HG03108 (cell line): Measurements from ENCODE around the gene WDR33.
A peak's percentile ranks its signal among the peaks of the same experiment; 100 is the strongest.

Source experiments
- ATAC-seq: cut with Tn5 transposase; IDR thresholded peaks from one replicate; pipeline ENCODE4 v1.9.1; 2021; ENCODE audit warnings: moderate library complexity; ENCODE audit not compliant: unreplicated experiment

Gene WDR33

DNA sequence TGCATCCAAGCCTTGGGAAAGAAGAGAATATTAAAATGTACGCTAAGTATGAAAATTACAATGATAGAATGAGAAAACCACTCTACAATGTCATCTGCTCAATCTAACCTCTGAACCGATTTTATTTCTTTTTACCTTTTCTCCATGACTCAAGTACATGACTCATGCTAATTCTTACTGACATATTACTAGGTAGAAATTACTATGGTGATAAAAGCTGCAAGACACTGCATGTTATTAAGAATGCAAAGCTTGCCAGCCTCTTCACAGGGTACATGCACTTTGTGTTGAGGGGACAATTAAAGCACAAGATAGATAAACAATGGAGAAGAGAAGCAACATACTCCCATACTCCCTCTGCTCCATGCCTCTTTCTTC lies 89.0 kb downstream of the WDR33 start:
- no peak for ATAC-seq

DNA sequence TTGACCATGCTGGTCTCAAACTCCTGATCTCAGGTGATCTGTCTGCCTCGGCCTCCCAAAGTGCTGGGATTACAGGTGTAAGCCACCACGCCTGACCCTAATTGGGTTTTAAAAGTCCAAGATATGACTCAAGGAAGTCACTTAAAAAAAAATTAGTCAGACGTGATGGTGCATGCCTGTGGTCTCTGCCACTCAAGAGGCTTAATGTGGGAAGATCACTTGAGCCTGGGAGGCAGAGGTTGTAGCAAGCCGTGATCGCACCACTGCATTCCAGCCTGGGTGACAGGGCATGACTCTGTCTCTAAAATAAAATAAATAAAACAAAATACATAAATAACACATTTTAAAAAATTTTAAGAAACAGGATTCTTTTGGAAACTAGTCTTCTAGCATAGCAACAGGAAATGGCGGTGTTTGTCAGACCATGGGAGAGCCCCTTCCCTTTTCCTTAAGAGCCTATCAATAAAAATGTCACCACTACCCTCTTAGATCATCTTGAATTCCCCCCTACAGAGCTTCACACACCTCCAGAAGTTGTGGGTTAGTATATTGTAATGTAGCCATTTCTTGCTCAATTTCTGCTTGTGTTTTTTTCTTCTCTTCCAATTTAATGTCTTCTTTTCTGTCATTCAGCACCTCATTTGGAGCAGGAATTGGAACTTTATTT lies 89.5 kb downstream of the WDR33 start:
- ATAC-seq, result no peak

DNA sequence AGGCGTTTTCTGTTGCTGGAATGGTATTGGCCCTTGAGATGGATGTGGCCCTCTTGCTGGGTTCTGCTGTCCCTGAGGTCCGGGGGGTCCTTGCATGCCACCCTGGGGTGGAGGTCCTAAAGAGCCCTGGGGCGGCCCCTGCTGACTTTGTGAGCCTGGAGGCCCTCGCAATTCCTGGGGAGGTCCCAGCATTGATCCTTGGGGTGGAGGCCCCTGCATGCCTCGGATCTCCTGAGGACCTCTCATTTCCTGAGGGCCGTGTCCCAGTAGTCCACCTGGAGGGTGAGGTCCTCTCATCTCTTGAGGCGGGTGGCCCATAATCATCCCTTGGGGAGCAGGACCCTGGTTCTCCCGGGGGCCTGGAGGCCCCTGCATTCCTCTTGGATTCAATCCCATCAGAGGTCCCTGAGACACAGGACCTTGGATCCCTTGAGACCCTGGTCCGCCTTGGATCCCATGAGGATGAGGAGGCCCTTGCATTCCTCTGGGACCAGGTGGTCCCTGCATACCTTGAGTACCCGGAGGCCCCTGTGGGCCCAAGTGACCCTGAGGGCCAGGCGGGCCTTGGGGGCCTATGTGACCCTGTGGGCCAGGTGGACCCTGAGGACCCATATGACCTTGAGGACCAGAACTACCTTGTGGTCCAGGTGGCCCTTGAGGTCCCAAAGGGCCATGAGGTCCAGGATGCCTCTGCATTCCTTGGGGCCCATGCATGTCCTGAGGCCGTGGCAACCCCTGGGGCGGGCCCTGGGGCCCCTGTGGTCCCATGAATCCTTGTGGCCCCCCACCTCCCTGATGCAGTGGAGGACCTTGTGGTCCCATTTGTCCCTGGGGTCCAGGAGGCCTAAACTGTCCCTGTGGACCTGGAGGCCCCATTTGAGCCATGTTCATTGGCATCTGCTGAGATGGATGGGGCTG lies 91.4 kb downstream of the WDR33 start:
- no peak for ATAC-seq

DNA sequence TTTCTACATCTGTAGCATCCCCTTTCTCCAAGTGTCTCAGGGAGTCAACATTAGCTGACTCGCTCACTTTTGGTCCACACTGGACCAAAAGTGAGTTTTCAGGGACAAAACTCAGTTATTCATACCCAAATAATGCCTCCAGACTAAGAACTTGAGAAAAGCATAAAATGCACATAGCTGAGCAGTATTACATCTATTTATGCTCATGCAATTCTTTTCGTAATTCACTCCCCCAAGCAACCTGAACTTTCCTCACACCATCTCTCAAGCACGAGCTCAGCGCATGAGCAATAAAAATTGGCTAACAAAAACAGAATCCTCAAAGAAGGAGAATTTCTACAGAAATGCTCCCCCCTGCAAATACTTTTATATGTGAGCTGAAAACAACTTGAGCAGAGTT lies 92.7 kb downstream of the WDR33 start:
- ATAC-seq, result no peak

DNA sequence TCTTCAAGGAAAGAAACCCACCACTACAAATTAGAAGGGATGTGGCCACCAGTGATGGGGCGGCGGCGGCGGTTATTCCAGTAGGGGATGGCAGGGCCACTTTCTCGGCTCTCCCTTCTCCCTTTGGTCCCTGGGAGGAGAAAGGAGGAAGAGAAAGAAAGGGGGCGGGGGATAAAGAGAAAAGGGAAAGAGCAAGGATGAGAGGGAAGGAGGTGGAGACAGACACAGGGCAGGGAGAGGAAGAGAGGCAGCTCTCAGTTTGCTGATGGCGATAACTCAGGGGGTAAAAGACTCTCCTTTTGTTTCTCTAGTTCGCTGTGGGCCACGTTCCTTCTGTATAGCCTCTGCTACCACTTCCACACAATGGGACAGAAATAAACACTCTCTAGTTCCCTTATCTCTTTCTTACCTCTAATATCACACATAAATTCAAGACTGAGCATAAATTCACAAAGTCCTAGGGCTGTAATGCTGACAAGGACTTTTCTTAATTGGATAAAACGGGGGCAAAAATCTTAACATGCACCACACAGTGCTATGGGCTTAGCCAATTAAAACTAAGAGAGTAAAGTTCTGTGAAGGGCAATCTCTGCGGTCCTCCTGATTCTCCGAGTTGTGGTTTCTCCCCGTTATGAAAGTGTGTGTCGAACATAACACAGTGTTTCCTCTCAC lies 95.1 kb downstream of the WDR33 start:
- ATAC-seq, result no peak

DNA sequence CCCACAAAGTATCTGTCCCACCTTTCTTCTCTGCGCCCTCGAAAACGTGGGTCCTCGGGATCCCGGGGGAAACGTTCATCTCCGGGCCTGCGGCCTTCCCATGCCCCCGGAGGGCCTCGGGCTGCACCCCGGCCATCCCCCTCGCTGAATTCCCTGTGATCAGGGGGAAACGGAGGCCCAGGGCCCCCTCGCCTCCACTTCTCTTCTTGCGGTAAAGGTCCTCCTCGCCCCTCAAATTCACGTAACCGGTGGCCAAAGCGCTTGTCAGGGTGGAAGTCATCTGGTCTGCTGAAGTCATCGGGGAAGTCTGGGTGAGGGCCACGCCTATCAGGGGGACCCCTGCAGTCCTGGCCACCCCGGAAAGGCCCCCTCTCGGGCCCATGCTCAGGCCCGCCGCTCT lies 97.4 kb downstream of the WDR33 start:
- ATAC-seq, result no peak

DNA sequence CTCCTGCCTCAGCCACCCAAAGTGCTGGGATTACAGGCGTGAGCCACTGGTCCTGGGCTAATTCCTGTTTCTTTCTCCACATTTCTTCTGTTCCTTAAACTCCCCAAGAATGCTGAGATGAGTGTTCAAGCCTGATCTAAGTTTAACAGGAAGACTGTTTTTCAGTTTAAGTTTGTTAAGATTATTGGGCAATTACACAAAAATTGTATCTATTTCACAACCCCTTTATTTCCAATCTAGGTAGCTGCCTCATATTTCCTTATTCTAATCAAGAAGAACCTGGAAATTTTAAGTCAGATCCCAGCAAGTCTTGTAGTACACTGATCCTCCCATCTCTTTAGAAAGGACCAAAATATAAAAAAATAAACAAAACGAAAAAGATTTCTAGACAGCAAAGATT lies 98.0 kb downstream of the WDR33 start:
- ATAC-seq, result no peak

DNA sequence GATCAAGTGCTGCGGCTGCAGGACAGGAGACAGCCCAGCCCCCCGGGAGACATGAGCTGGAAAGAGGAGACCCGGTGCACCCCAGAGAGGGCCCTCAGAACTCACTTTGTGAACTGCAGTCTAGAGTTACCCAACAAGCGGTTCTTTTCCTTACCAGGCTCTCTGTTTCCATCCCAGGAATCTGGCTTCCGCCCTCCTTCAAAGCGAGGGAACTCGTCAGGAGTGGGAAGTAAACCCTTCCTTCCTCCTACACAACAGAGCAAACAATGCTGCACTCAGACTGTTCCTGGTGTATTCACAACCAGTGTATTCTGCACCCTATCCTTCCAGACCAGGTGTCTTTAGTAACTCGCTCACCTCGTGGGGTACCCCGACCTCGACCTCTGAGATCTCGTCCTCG lies 101.6 kb downstream of the WDR33 start:
- no peak for ATAC-seq

DNA sequence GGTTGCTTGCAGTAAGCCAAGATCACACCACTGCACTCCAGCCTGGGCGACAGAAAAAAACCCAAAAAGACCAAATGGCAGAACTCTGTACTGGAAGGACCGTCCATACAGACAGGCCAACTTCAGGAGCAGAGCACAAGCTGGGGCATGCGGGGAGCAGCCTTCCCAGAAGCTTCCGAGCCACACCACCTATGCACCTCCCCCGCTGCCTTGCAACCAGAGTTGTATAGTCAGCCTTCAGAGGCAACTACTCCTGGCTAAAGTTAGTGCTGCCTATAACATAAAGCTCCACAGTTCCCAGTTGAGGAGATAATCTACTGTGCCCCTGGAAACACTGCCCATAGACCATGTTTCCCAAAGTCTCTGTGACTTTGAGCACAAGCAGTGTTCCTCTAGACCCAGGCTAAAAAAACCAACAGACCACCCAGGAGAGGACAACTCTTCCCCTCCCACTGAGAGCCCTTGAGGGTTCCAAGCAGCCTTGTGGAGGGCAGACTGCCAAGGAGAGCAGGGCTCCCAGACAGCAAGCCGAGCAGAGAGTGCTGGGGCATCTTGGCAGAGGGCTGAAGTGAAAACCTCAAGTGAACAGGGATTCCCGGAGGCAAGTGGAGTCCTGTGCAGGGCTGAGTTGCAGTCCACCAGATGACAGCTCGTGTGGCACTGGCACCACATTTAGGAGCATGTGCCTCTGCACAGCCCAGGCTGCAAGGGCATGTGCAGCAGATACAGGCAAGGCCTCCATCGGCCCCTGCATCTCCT lies 102.9 kb downstream of the WDR33 start:
- no peak for ATAC-seq

DNA sequence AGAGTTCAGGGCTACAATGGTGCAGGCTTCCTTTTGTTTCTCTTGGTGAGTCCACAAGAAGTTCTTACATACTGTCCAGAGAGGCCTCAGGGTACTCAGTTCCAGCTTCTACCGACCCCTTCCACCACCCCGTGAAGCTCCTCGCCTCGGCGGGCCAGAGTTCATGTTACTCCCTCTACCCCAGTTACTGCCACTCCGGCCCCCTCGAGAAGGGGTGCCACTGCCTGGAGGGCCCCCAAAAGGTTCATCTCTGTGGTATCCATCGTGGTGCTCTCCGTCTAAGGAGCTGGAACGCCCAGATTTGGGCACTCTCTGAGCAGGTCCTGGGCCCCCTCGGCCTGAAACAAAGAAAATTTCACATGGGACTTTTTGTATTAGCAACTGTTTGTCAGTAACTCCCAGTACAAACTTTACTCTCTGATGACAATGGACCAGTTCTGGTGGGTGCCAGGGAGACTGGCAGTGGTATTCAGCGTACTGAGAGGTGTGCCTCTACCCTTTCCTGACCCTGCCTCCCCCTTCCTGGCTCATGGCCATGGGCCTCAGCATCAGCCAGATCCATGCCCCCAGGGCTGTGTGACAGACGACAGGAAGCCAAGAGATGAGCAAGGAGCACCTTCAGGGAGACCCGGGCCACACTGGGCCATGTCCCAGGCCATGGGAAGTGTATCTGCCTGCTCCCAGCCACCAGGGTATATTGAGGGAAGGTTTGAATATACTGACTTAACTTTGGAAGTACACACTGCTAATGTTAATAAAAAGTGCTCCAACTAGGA lies 104.6 kb downstream of the WDR33 start:
- ATAC-seq, result no peak

DNA sequence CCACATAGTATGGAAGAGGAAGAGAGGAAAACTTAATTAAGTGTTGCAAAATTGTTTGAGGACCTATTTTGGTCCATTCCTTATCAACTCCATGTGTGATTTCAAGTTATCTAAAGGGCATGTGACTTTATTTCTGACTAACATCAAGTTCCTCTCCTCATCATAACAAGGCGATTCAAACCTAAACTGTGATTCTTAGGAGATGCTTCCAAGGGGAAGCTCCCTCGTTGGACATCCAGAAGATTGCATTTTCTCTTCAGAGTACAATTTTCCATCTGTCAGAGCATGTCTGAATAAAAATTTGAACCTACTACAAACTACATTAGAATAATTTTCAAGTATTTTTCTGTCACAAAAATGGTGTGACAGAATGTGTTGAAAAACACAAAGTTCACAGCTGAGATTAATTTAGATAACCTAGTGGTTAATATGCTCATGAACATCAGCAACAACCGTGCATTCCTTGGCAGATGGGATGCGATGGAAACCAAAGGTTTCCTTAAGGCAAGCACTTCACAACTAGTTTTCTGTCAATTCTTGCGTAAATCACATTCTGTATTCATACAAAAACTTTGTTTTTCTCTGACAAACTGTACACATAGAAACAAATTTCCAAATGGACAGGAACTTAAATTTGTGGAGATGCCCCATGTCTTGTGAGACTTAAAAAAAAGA lies 105.4 kb downstream of the WDR33 start:
- ATAC-seq, result no peak

DNA sequence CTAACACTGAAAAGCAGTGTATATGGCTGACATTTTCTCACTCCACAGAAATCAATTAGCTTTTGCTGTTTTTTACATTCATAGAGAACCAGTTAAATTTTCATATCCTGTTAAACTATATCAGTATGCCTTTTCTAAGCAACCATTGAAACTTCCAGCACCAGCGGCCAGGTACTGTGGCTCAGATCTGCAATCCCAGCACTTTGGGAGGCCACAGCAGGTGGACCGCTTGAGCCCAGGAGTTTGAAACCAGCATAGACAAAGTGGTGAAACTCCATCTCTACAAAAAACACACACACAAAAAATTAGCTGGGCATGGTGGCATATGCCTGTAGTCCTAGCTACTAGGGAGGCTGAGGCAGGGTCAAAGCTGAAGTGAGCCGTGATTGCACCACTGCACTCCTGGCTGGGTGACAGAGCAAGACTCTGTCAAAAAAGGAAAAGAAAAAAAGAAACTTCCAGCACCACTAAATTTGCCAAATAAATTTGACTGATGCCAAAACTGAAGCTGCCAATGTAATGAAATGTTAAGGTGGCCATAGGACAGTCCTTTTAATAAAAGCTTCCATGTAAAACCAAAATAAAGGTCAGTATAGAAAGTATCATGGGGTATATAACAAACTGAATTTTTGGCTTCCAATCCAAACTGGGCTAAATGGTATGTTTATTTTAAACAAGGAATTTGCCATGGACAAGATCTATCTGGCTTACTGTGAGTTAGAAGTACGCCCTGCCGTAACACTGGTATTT lies 106.2 kb downstream of the WDR33 start:
- no peak for ATAC-seq

DNA sequence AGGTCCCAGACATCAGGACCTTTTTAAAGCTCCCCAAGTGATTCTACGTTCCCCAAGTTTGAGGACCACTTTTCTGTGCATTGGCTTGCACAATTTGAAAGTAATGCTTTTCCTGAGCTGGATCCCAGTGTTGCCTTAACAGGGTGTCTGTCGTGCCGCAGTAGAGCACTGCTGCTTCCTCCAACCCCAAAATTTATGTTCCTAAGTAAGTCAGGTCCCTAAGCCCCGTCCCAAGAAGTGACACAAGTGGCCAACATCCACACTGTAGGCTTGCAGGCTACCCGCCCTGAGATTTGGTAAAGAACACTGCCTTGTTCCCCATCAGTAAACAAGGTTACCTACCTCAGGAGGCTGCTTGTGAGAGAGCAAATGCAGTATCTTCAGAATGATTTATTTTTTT lies 107.7 kb downstream of the WDR33 start:
- ATAC-seq, result no peak

DNA sequence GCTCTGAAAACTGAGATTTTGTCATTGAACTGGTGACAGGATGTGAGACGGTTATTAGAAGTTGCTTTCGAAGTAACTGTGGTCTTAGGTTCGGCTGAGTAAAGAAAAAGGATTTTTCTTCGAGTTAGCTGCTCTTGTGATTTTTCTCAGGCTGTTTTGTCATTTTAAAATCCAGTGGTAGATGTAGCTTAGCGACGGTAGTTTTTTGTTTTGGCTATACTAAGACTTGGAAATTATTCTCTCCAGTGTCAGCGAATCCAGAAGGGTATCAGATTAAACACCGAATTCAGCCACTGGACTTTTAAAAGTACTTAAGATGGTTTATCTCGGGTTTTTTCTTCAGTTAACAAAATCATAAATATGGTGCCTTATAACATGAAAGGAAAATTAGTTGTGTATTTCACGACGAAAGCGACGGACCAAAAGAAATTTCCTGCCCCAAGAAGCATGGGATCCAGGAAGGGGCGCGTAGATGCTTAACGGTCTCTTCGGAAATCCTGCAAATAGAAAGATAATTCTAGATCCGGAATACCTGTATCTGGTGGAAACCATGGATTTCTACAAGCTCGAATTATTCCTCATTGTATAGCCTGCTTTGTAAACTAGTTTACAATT lies 108.5 kb downstream of the WDR33 start:
- no peak for ATAC-seq

DNA sequence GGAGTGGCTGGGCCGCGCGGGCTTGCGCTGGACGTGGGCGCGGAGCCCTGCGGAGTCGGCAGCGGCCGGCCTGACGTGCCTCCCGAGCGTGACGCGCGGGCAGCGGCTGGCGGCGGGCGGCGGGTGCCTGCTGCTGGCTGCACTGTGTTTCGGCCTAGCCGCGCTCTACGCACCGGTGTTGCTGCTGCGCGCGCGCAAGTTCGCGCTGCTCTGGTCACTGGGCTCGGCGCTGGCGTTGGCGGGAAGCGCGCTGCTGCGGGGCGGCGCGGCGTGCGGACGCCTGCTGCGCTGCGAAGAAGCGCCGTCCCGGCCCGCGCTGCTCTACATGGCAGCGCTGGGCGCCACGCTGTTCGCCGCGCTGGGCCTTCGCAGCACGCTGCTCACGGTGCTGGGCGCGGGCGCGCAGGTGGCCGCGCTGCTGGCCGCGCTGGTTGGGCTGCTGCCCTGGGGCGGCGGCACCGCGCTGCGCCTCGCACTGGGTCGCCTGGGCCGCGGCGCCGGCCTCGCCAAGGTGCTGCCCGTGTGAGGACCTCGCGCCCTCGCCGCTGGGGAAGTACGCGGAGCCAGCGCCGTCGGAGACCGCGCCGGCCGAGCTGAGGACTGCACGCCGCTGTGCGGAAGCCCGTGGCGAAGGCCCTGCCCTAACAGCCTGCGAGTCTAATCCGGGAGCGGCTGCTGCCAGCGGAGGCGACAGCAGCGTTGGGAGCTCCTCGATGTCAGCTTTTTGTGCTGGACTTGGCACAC lies 109.1 kb downstream of the WDR33 start:
- peak; percentile 36 for ATAC-seq

DNA sequence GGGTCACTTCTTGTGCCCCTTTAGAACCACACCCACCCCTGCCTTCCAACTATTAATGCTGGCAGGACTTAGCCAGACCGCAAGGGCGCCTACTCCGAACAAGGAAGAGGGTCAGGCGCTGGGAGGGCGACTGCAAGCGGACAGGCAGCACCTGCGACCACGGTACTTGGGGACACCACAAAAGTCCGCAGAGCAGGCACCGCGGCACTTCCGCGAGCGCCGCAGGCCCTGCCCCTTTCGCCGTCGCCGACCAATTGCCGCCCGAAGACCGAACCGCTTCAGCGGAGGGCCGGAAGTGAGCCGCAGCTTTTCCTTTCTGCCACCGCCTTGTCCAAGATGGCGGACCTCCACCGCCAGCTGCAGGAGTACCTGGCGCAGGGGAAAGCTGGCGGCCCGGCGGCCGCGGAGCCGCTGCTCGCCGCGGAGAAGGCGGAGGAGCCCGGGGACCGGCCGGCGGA lies 109.7 kb downstream of the WDR33 start, which contains the start of gene SFT2D3:
TSS of gene SFT2D3 (plus strand) at position 305 of the 458 bp plus-strand sequence. CDS start at position 337, 32 bp downstream.
- ATAC-seq, result peak; percentile 63

DNA sequence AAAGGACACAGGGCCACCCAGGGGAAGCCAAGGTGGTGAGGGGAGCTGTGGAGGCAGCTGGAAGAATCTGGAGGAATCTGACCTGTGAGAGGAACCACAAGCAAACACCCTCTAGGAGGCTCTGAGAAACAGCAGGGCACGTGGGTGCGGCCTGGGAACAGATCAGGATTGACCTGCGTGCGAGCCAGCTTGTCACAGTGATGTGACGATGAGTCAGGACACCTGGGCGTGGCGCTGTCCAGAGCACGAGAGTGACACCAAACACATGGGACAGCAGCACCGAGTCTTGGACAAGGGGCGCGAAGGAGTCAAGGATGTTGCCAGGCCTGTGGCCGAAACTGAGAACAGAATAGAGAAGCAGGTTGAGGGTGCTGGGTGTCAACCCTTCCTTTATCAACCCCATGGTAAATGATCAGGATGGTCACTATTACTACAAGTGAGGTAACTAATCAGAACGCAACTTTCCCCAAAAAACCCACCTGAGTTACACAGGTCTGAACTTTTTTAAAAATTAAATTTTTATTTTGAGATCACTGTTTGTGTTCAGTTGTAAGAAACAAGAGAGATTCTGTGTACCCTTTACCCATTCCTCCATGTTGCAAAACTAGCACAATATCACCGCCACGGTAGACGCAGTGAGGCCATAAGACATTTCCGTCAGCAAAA lies 110.3 kb downstream of the WDR33 start:
- ATAC-seq, result peak; percentile 58
